PC-3 (cell line): Measurements from ENCODE around the gene LIPA. TPM values are rescaled to one million over a fixed set of nuclear protein-coding genes. Genes with fewer than 3 reads are reported as not detected.
"Not testable (repeated sequence)": the region's sequence is repeated elsewhere in the genome, so short reads cannot be mapped to it uniquely, and the experiment has no call there.

Experiments
- ATAC-seq: fragments of 200-7000 bp; cut with Tn5 transposase; 2 replicates; pipeline ENCODE4 v1.9.1; 2020; ENCODE audit warnings: mild to moderate bottlenecking, moderate library complexity
- BruUV-seq: library from RNA; stranded (reverse); fragments of 400-500 nt; replicated peaks from 2 replicates; lab custom pipeline; 2021; lab: Mats Ljungman, UMichigan
- CTCF ChIA-PET: fragments of 300-600 bp; sonication (Branson Sonifier 250); formaldehyde crosslinking; loops from one replicate; lab custom pipeline; 2022; ENCODE audit warnings: antibody characterized with exemption; lab: Charles Lee
- POLR2A ChIA-PET: fragments of 300-600 bp; sonication (Branson Sonifier 250); formaldehyde crosslinking; loops from one replicate; lab custom pipeline; 2022; ENCODE audit warnings: antibody characterized with exemption; ENCODE audit not compliant: unreplicated experiment; lab: Charles Lee
- DNase-seq: peaks from one replicate; pipeline ENCODE4 v3.0.0-alpha.2; 2015
- H2AFZ ChIP-seq: fragments of 300-600 bp; sonication (generic); 2 replicates; pipeline ENCODE4 v1.6.0; 2016; ENCODE audit warnings: antibody characterized with exemption, low read length
- H3F3A ChIP-seq: fragments of 300-600 bp; sonication (generic); one replicate; pipeline ENCODE4 v1.6.0; 2017; ENCODE audit warnings: antibody characterized with exemption, low read length, control low read depth, mild to moderate bottlenecking; ENCODE audit not compliant: unreplicated experiment
- H3K27ac ChIP-seq: fragments of 300-600 bp; sonication (generic); 2 replicates; pipeline ENCODE4 v1.5.1; 2016; ENCODE audit warnings: mild to moderate bottlenecking, low read length
- H3K27me3 ChIP-seq: fragments of 300-600 bp; sonication (generic); 2 replicates; pipeline ENCODE4 v1.6.1; 2016; ENCODE audit warnings: low read length, mixed read lengths
- H3K36me3 ChIP-seq: fragments of 300-600 bp; sonication (generic); 2 replicates; pipeline ENCODE4 v1.6.1; 2016; ENCODE audit warnings: low read depth, mixed run types, low read length, mixed read lengths
- H3K4me1 ChIP-seq: fragments of 300-600 bp; sonication (generic); 2 replicates; pipeline ENCODE4 v1.5.1; 2016; ENCODE audit warnings: low read length; ENCODE audit not compliant: insufficient read depth
- H3K4me2 ChIP-seq: fragments of 300-600 bp; sonication (generic); 2 replicates; pipeline ENCODE4 v1.6.0; 2016; ENCODE audit warnings: low read length
- H3K4me3 ChIP-seq: fragments of 300-600 bp; sonication (generic); 2 replicates; pipeline ENCODE4 v1.5.1; 2016; ENCODE audit warnings: mild to moderate bottlenecking, low read length, mixed read lengths
- H3K79me2 ChIP-seq: fragments of 300-600 bp; sonication (generic); 2 replicates; pipeline ENCODE4 v1.6.1; 2017; ENCODE audit warnings: low read length, mixed read lengths
- H3K9ac ChIP-seq: fragments of 300-600 bp; sonication (generic); 2 replicates; pipeline ENCODE4 v1.6.0; 2016; ENCODE audit warnings: mild to moderate bottlenecking, low read length
- H3K9me2 ChIP-seq: fragments of 300-600 bp; sonication (generic); replicated peaks from 2 replicates; pipeline ENCODE4 v1.6.1; 2016; ENCODE audit warnings: mixed run types, low read length, mixed read lengths
- H3K9me3 ChIP-seq: fragments of 300-600 bp; sonication (generic); 2 replicates; pipeline ENCODE4 v1.6.1; 2016; ENCODE audit warnings: low read length, mixed read lengths
- H4K20me1 ChIP-seq: fragments of 300-600 bp; sonication (generic); 2 replicates; pipeline ENCODE4 v1.6.1; 2016; ENCODE audit warnings: low read length, mixed read lengths
- EZH2 ChIP-seq: fragments of 300-600 bp; sonication (generic); IDR thresholded peaks from one replicate; pipeline ENCODE4 v1.6.1; 2017; ENCODE audit warnings: antibody characterized with exemption, mild to moderate bottlenecking, low read length; ENCODE audit not compliant: unreplicated experiment
- EZH2phosphoT487 ChIP-seq: fragments of 300-600 bp; sonication (generic); IDR thresholded peaks from 2 replicates; pipeline ENCODE4 v1.6.1; 2018; ENCODE audit warnings: mild to moderate bottlenecking, antibody characterized with exemption, low read length, borderline replicate concordance
- intact Hi-C: fragments of 100-400 bp; cut with micrococcal nuclease; formaldehyde crosslinking; loops from 2 replicates; pipeline ENCODE4 v1.9.0; 2023
- total RNA-seq: library from RNA; depleted of rRNA; stranded (reverse); fragments of >200 nt; gene quantifications from 2 replicates; pipeline ENCODE4 v1.2.3, GENCODE V29; 2014
- TF ChIP-seq, protein P1 (sequence below): fragments of 300-600 bp; sonication (generic); conservative IDR thresholded peaks from 2 replicates; pipeline ENCODE4 v1.5.1; 2017; ENCODE audit warnings: antibody characterized with exemption, low read depth, mild to moderate bottlenecking, low read length

Gene LIPA
- total RNA-seq, 1 experiment from 2014 or later: 55.7 TPM

DNA sequence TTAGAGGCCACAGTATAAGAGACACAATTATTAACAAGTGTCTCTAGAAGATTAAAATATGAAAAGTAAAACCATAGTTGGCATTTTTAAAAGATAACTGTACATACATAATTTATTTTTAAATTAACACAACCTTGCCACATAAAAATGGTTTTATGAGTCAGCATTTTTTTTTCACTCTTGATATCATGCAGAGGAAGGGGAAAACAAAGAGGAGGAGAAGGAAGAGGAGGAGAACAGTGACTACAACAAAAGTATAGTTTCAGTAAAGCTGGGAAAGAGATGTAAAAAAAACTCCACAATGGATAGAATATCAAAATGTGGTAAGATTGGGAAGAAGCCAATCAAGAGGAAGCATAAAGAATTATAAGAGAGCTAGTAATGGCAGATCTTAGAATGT, 78.5 kb downstream of the LIPA start:
- no peak for TF ChIP-seq EZH2phosphoT487
- POLR2A ChIA-PET: no interaction called here
- no TSS peak for BruUV-seq

GRCh38 chr10:89171996-89172395, 79.6 kb downstream of the LIPA start:
- H3K79me2 ChIP-seq: no peaks in the 10 kb centered on the region
- TF ChIP-seq EZH2: no peak
- TF ChIP-seq EZH2phosphoT487: no peak
- TF ChIP-seq, protein P1, sequence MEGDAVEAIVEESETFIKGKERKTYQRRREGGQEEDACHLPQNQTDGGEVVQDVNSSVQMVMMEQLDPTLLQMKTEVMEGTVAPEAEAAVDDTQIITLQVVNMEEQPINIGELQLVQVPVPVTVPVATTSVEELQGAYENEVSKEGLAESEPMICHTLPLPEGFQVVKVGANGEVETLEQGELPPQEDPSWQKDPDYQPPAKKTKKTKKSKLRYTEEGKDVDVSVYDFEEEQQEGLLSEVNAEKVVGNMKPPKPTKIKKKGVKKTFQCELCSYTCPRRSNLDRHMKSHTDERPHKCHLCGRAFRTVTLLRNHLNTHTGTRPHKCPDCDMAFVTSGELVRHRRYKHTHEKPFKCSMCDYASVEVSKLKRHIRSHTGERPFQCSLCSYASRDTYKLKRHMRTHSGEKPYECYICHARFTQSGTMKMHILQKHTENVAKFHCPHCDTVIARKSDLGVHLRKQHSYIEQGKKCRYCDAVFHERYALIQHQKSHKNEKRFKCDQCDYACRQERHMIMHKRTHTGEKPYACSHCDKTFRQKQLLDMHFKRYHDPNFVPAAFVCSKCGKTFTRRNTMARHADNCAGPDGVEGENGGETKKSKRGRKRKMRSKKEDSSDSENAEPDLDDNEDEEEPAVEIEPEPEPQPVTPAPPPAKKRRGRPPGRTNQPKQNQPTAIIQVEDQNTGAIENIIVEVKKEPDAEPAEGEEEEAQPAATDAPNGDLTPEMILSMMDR: no peak
- BruUV-seq: no TSS peak
- H3K4me1 ChIP-seq: no peaks in the 10 kb centered on the region
- no peaks in the 10 kb centered on the region; the same call in 1 of the 2 replicates for H3K27me3 ChIP-seq
- ATAC-seq: no peak
- no peaks in the 10 kb centered on the region for H3K36me3 ChIP-seq
- no peaks in the 10 kb centered on the region for H4K20me1 ChIP-seq
- no peak overlapping the region for H3K4me2 ChIP-seq
- no peaks in the 10 kb centered on the region for H3K9me3 ChIP-seq
- no peaks in the 10 kb centered on the region for H3F3A ChIP-seq
- H3K4me3 ChIP-seq: no peak overlapping the region
- ChIA-PET POLR2A (no interaction called here), CTCF (no interaction called here)
- no peak overlapping the region for H3K27ac ChIP-seq
- intact Hi-C loops: no loop called here
- no peaks in the 10 kb centered on the region for H3K9me2 ChIP-seq
- H3K9ac ChIP-seq: no peak overlapping the region
- no peak for DNase-seq
- no peak overlapping the region for H2AFZ ChIP-seq

More for the DNA sequence above, 78.5 kb downstream of the LIPA start:
- intact Hi-C loops: no loop called here
- H3K9me2 ChIP-seq: no peaks in the 10 kb centered on the region
- H3K27ac ChIP-seq: no peak overlapping the region
- no peak overlapping the region for H2AFZ ChIP-seq
- H3K79me2 ChIP-seq: no peaks in the 10 kb centered on the region
- H3K36me3 ChIP-seq: no peaks in the 10 kb centered on the region
- no peak overlapping the region for H3K9ac ChIP-seq
- peaks cover 2% of the 10 kb centered on the region for H3K27me3 ChIP-seq
- no peaks in the 10 kb centered on the region for H4K20me1 ChIP-seq
- no peaks in the 10 kb centered on the region for H3K4me1 ChIP-seq
- H3K9me3 ChIP-seq: no peaks in the 10 kb centered on the region
- no peak for DNase-seq
- CTCF ChIA-PET: no interaction called here
- no peak overlapping the region for H3K4me2 ChIP-seq
- no peaks in the 10 kb centered on the region for H3F3A ChIP-seq
- no peak for ATAC-seq
- no peak overlapping the region for H3K4me3 ChIP-seq

DNA sequence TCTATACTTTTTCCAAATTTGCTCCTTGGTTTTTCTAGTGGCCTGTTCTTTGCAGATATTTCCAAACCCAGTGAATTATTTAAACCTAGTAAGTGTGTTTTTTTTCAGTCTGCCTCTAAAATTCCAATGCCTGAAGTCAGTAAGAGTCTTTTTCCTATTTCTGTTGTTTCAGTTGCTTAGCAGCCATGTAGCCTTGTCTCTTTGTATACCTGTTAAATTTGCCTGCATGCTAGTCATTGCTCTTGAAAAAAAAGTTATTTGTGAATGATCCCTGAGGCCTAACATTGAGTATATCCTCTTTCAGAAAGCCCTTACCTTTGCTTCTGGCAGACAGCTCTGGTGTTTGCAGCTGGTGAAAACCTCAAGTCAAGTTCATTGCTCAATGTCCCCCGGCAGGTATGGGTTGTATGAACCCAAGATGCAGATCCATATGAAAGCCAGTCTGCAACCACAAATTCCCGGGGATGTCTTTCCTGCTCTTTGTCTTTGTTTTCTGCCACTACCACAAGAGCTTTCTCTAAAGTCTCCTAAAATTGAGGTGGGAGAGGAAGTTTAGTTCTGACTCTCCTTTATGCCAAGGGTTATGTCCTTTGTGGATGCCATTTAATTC, 80.2 kb downstream of the LIPA start:
- Histone ChIP-seq H3K79me2 (no peaks in the 10 kb centered on the region), H3K4me3 (no peak overlapping the region), H3K9me2 (no peaks in the 10 kb centered on the region), H3K27ac (no peak overlapping the region), H3K27me3 (no peaks in the 10 kb centered on the region; the same call in 1 of the 2 replicates), H3F3A (no peaks in the 10 kb centered on the region), H4K20me1 (no peaks in the 10 kb centered on the region), H3K4me2 (no peak overlapping the region), H2AFZ (no peak overlapping the region), H3K36me3 (no peaks in the 10 kb centered on the region), H3K9me3 (no peaks in the 10 kb centered on the region), H3K9ac (no peak overlapping the region), H3K4me1 (no peaks in the 10 kb centered on the region)
- POLR2A ChIA-PET: no interaction called here
- DNase-seq: no peak
- intact Hi-C loops: no loop called here
- no TSS peak for BruUV-seq
- CTCF ChIA-PET: no interaction called here
- TF ChIP-seq, protein P1: no peak
- TF ChIP-seq EZH2: no peak
- no peak for TF ChIP-seq EZH2phosphoT487
- no peak for ATAC-seq

DNA sequence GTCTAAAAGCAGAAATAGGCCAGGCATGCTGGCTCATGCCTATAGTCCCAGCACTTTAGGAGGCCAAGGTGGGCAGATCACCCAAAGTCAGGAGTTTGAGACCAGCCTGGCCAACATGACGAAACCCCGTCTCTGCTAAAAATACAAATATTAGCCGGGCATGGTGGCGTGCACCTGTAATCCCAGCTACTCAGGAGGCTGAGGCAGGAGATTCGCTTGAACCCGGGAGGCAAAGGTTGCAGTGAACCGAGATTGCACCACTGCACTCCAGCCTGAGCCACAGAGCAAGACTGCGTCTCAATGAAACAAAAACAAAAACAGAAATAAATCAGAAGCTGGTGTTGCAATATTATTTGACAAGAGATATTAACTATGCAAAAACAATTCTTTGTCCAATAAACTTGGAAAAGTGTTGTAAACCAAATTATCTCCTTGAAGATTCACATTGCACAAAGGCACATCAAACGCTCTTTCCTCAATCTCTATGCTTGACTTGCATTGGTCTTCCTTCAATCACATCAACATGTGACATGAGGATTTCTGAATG, 83.1 kb downstream of the LIPA start:
- H3K79me2 ChIP-seq, DNase-seq, H3K9ac ChIP-seq, intact Hi-C loops, ATAC-seq, H3K4me2 ChIP-seq, BruUV-seq, H3K4me3 ChIP-seq, POLR2A ChIA-PET, H2AFZ ChIP-seq, H3K9me3 ChIP-seq, H3K9me2 ChIP-seq, H3K27me3 ChIP-seq, H3K4me1 ChIP-seq, H4K20me1 ChIP-seq, H3K27ac ChIP-seq, H3F3A ChIP-seq, H3K36me3 ChIP-seq, CTCF ChIA-PET: not testable (repeated sequence)
